ENCODE data around the gene SLC22A7. TPM values are rescaled to one million over a fixed set of nuclear protein-coding genes. Genes with fewer than 3 reads are reported as not detected.

The SLC22A7 gene
- total and polyA plus RNA-seq, 2 experiments from 2014 or later, result 0.51 TPM; not detected in 1

- peaks cover 2% of the 10 kb centered on the region for H3K27me3 ChIP-seq
- TF ChIP-seq CTCF (IDR thresholded peaks at IDR 0.05; ENCODE audit: low read depth, low read length), result no peak
- H3K27ac ChIP-seq, result no peak overlapping the region
- no peak for DNase-seq (ENCODE audit: low read depth in 1 of 2, low spot score in 1 of 2)
- no peaks in the 10 kb centered on the region for H3K36me3 ChIP-seq
- no peaks in the 10 kb centered on the region for H3K9me3 ChIP-seq (ENCODE audit: low read depth)
- peaks cover 34% of the 10 kb centered on the region for H3K4me1 ChIP-seq (ENCODE audit: low read depth)
- no peak overlapping the region for H3K4me3 ChIP-seq
These were observed 29.2 kb upstream of the SLC22A7 start for GRCh38 chr6:43268782-43269272.

GRCh38 chr6:43269273-43270007, 28.6 kb upstream of the SLC22A7 start:
- Histone ChIP-seq H3K36me3 (no peaks in the 10 kb centered on the region), H3K27ac (peak overlapping the region; percentile 27), H3K27me3 (peaks cover 7% of the 10 kb centered on the region), H3K4me3 (no peak overlapping the region), H3K9me3 (ENCODE audit: low read depth) (no peaks in the 10 kb centered on the region), H3K4me1 (ENCODE audit: low read depth) (peaks cover 34% of the 10 kb centered on the region)
- no peak for TF ChIP-seq CTCF (IDR thresholded peaks at IDR 0.05; ENCODE audit: low read depth, low read length)
- DNase-seq (ENCODE audit: low read depth in 1 of 2, low spot score in 1 of 2), result no peak

- Histone ChIP-seq H3K9me3 (ENCODE audit: low read depth) (no peaks in the 10 kb centered on the region), H3K27me3 (peaks cover 26% of the 10 kb centered on the region), H3K36me3 (no peaks in the 10 kb centered on the region), H3K27ac (no peak overlapping the region), H3K4me3 (no peak overlapping the region), H3K4me1 (ENCODE audit: low read depth) (peaks cover 34% of the 10 kb centered on the region)
- TF ChIP-seq CTCF (IDR thresholded peaks at IDR 0.05; ENCODE audit: low read depth, low read length), result no peak
- no peak for DNase-seq (ENCODE audit: low read depth in 1 of 2, low spot score in 1 of 2)
These were observed 26.8 kb upstream of the SLC22A7 start for GRCh38 chr6:43271103-43271815.

GRCh38 chr6:43271944-43272343, 26.1 kb upstream of the SLC22A7 start:
- no peak for DNase-seq (ENCODE audit: low read depth in 1 of 2, low spot score in 1 of 2)
- Histone ChIP-seq H3K9me3 (ENCODE audit: low read depth) (no peaks in the 10 kb centered on the region), H3K36me3 (no peaks in the 10 kb centered on the region), H3K27ac (no peak overlapping the region), H3K4me3 (no peak overlapping the region), H3K4me1 (ENCODE audit: low read depth) (peaks cover 34% of the 10 kb centered on the region), H3K27me3 (peaks cover 30% of the 10 kb centered on the region)
- no peak for TF ChIP-seq CTCF (IDR thresholded peaks at IDR 0.05; ENCODE audit: low read depth, low read length)

- H3K4me1 ChIP-seq (ENCODE audit: low read depth), result peaks cover 21% of the 10 kb centered on the region
- no peak overlapping the region for H3K27ac ChIP-seq
- H3K27me3 ChIP-seq, result peaks cover 30% of the 10 kb centered on the region
- DNase-seq (ENCODE audit: low read depth in 1 of 2, low spot score in 1 of 2), result no peak
- TF ChIP-seq CTCF (IDR thresholded peaks at IDR 0.05; ENCODE audit: low read depth, low read length), result no peak
- H3K36me3 ChIP-seq, result no peaks in the 10 kb centered on the region
- H3K9me3 ChIP-seq (ENCODE audit: low read depth), result no peaks in the 10 kb centered on the region
- no peak overlapping the region for H3K4me3 ChIP-seq
These were observed 24.4 kb upstream of the SLC22A7 start for GRCh38 chr6:43273707-43274106.

All from cardiac muscle cell (in vitro differentiated cells and primary cell).